ENCODE data around the gene DMRTC1B.
"Not testable (repeated sequence)": the region's sequence is repeated elsewhere in the genome, so short reads cannot be mapped to it uniquely, and the experiment has no call there.

DMRTC1B gene, protein sequence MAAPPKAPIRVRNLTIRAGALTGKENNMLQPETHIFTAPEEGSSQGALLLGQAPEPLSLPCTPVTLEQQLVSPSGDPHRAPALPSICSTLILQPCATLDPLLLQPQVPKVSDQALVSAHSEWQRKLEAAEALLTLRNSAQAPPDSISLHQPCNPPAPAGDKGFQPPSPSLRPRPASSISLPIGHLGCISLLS

DNA sequence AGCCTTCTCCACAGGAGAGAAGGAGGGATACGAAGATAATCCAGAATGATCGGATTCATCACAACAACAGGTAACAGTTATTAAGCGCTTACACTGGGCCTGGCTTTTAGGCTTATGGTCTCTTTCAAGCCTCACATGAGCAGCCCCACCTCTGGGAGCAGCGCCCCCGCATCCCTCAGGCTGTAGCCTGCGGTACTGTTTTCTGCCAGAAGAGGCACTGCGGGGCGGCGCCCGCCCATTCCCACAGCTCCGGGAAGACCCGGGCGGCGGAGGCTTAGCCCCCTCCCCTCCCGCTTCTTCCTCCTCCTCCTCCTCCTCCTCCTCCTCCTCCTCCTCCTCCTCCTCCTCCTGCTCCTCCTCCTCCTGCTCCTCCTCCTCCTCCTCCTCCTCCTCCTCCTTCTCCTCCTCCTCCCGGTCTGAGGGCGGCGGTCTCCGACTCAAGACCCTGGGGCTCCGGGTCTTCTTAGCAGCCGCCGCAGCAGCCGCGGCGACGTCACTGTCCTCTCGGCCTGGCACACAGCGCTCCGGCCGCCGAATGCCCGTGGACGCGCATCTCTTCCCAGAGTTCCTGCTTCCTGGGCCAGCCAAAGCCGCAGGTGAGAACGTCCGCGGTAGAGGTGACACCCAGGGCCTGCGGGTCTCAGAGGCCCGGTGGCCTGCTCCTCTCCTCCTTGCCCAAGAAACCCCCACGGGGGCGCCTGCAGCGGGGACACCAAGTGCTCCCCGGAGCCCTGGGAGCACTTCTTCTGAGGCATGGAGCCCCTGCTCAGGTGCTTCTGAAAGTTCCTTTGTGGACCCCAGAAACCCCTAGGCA lies at the start of gene DMRTC1B:
Gene DMRTC1B, plus strand, starts transcription at position 238 of the 814 bp plus-strand sequence. CDS start 68,246 bp downstream, outside the sequence.
- in situ Hi-C loops (cut with HindIII; ENCODE audit: low sequenced_read_pairs): not testable (repeated sequence)

DNA sequence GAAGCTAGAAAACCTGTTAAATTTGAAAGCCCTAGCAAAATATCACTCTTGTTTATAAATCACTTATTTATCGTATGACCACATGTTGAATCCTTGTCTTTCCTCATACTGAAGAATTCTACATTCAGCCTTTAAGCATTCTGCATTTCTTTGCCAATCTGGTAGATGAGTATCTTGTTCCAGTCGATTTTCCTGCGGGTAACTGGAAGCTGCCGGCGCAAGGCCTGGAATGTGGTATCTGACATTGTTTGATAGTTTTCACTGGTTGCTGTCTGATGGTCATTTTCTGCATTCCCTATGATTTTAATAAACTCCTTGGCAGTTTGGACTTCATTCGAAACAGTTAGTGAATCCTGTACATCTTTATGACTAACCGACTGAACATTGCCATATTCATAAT lies 48.8 kb upstream of the DMRTC1B start:
- in situ Hi-C loops (cut with HindIII; ENCODE audit: low sequenced_read_pairs): no loop called here

DNA sequence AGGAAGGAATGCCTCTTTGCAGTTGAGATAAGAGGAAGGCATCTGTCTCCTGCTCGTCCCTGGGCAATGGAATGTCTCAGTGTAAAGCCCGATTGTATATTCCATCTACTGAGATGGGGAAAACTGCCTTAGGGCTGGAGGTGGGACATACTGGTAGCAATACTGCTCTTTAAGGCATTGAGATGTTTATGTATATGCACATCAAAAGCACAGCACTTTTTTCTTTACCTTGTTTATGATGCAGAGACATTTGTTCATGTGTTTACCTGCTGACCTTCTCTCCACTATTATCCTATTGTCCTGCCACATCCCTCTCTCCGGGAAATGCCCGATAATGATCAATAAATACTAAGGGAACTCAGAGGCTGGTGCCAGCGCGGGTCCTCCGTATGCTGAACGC lies 43.1 kb upstream of the DMRTC1B start:
- in situ Hi-C loops (cut with HindIII; ENCODE audit: low sequenced_read_pairs): not testable (repeated sequence)

DNA sequence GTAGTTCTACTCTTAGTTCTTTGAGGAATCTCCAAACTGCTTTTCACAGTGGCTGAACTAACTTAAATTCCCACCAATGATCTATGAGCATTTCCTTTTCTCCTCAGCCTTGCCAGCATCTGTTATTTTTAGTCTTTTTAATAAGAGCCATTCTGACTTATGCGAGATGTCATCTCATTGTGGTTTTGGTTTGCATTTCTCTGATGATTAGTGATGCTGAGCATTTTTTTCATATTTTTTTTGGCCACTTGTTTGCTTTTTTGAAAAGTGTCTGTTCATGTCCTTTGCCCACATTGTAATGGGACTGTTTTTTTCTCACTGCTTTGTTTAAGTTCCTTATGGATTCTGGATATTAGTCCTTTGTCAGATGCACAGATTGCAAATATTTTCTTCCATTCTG lies 41.1 kb upstream of the DMRTC1B start:
- in situ Hi-C loops (cut with HindIII; ENCODE audit: low sequenced_read_pairs): no loop called here

DNA sequence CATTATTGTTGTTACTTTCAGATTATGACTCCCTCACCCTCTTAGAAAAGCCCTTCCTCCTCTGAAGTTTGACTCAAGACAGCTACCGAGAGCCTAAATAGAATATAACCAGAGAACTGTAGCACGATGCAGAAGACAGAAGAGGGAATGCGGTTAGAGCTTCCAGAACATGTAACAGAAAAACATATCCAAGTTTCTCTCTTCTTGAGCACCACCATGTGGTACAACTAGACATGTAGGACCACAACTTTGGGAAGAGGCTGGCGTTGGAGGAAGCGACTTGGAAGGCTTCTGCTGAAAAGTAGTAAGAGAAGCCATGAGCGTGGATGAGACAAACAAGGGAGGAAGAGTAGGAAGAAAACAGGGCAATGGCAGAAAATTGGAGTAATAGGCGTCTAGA lies 31.1 kb upstream of the DMRTC1B start:
- in situ Hi-C loops (cut with HindIII; ENCODE audit: low sequenced_read_pairs): not testable (repeated sequence)

DNA sequence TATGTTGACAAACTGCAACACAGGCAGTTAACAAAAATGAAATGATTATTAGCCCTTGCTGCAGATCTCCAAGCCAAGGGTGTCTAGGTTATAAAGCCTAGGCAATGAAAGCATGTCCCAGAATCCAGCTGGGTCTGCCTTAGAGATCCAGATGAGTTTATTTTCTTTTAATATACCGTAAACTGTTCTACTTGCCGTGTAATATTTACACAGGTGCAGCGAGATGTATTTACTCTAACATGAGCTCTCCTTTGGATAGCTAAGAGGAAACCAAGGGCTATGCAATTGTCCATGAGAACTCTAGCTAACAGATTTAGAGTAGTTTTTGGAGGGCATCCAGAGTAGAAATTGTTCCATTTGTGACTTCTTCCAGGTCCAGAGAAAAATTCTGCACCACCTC lies 28.1 kb upstream of the DMRTC1B start:
- in situ Hi-C loops (cut with HindIII; ENCODE audit: low sequenced_read_pairs): not testable (repeated sequence)

DNA sequence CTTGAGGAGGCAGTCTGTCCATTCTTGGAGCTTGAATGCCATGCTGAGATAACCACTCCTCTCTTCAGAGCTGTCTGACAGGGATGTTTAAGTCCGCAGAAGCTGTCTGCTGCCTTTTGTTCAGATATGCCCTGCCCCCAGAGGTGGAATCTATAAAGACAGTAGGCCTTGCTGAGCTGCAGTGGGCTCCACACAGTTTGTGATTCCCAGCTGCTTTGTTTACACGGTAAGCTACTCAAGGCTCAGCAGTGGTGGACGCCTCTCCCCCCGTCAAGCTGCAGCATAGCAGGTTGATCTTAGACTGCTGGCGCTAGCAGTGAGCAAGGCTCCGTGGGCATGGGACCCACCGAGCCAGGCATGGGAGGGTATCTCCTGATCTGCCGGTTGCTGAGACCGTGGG lies 16.2 kb upstream of the DMRTC1B start:
- in situ Hi-C loops (cut with HindIII; ENCODE audit: low sequenced_read_pairs): not testable (repeated sequence)

DNA sequence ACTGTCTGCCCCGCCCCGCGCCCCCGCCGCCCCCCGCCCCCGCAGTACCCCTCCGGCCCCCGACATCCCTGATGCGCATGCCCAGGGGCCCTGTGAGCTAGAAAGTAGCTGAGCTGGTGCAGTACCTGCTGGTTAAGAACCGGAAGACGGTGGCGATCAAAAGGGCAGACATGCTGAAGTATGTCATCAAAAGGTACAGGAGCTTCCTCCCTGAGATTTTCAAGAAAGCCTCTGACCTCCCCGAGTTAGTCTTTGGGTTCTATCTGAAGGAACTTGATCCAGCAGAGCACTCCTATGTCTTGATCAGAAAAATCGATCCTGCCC lies 739 bp downstream of the DMRTC1B start:
- in situ Hi-C loops (cut with HindIII; ENCODE audit: low sequenced_read_pairs): not testable (repeated sequence)

DNA sequence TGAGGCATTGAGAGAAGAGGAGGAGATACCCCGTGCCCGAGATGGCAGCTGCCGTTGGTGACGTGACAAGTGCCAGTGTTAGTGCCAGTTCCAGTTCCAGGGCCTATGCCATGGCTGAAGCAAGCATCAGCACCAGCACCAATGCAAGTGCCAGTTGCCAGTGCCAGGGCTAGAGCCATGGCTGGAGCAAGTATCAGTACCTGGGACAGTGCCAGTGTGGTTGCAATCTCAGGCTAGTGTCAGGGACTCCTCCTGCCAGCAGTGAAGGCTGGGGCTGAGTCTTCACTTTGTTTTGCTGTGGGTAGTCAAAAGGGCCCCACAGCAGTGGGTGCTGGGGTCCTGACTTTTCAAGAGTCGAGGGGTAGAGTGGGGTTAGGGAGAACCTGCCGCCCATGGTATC lies 1.5 kb downstream of the DMRTC1B start:
- in situ Hi-C loops (cut with HindIII; ENCODE audit: low sequenced_read_pairs): not testable (repeated sequence)

DNA sequence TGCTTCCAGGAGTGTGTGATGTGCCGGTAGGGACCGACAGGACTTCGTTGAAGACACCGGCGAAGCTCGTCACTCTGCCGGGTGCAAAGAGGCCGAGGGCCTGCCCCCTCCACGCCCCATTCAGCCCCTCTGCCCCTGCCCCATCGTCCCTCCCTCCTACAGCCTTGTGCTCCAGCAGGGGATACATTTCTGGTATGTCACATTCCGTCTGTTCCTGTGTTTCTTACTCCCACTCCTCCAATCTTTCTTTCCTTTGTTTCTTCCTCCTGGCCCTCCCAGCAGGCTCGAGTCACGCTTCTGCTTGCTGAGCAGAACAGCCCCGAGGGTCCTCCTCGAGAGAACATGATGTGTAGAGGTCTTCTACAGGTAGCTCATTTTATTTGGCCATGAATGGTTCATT lies 5.9 kb downstream of the DMRTC1B start, which contains the start of gene FAM236B:
Gene FAM236B, minus strand, starts transcription at position 101 of the 400 bp plus-strand sequence. Its CDS starts 100 bp downstream, at position 1.
- in situ Hi-C loops (cut with HindIII; ENCODE audit: low sequenced_read_pairs): not testable (repeated sequence)

DNA sequence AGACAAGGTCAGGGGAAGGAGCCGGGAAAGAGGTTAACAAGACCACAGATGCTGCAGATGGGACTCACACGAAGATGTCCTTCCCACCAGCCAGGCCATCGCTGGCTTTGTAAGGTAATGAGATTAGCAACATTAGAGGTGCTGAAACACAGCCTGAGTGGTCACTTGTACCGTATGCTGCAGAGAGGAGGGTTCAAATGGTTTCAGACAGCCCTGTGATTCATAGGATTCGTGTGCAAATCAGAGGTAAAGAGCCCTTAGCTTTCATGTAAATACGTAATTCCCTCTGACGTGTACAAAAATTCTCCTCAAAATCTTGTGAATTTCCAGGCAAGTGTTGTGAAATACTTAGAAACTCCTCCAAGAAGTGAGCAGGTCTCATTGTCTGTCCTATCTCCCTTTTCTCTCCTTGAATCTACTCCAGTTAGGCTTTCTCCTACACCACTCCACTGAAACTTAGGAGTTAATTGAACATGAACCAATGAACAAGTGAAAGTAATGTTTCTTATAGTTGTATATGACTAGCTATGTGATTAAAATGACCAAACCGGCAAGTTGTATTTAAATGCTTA lies 6.8 kb downstream of the DMRTC1B start:
- in situ Hi-C loops (cut with HindIII; ENCODE audit: low sequenced_read_pairs): not testable (repeated sequence)

DNA sequence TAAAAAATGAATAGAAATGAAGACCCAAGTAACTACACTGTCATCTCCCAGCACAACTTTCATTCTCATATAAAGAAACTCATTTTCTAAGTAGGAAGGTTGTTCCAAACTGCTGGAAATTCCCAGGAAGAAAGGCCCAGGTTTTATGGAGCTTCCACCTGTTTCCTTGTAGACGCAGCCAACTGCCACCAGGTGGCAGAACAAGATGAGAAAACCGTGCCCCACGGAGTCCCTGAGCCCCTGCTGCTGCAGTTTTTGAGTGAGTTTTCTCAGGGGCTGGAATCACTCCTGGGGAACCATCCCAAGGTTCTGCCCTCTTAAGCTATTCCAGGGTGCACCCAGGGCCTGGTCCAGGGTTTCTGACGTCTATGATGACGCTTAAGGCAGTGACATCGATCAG lies 7.3 kb downstream of the DMRTC1B start:
- in situ Hi-C loops (cut with HindIII; ENCODE audit: low sequenced_read_pairs): not testable (repeated sequence)

DNA sequence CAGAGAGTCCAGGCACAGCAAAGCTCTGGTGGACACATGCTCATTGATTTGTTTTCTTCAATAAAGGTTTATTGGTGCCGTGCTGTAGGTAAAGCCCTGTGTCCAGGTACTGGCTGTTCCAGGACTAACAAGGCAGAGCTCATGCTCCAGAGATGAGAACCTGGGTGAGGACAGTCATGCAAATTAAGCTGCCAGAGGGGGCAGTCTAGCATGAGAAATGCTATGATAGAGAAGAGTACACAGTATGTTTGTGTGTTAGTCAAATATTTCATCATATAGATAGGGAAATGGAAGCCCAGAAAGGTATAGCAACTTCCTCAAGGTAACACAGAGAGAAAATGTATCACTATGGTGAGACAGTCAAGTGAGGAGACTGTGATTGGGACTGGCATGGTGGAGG lies 11.5 kb downstream of the DMRTC1B start:
- in situ Hi-C loops (cut with HindIII; ENCODE audit: low sequenced_read_pairs): not testable (repeated sequence)

DNA sequence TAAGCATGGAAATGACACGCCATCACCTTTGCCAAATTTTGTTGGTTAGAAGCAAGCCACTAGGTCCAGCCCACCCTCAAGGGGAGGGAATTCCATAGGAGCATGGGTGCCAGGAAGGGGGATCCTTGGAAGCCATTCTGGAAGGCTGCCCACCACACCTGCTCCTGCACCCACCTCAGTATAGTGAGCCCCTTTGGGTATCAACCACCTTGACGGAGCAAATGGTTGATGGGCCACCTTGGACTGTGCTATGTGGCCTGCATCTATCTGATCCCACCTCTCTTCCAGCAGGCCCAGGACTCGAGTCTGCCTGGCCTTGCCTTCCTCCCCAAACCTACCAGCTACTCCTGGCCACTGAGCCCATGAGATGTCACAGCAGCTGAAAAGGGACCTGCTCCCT lies 13.7 kb downstream of the DMRTC1B start:
- in situ Hi-C loops (cut with HindIII; ENCODE audit: low sequenced_read_pairs): not testable (repeated sequence)

DNA sequence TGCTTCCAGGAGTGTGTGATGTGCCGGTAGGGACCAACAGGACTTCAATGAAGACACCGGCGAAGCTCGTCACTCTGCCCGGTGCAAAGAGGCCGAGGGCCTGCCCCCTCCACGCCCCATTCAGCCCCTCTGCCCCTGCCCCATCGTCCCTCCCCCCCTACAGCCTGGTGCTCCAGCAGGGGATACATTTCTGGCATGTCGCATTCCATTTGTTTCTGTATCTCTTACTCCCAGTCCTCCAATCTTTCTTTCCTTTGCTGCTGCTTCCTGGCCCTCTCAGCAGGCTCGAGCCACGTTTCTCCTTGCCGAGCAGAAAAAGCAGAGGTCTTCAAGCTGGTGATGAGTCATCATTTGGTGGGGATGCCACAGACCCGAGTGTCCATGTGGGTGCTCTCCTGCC lies 31.4 kb downstream of the DMRTC1B start, which contains the start of gene FAM236D:
Gene FAM236D, minus strand, starts transcription at position 101 of the 400 bp plus-strand sequence. Its CDS starts 100 bp downstream, at position 1.
- in situ Hi-C loops (cut with HindIII; ENCODE audit: low sequenced_read_pairs): not testable (repeated sequence)

DNA sequence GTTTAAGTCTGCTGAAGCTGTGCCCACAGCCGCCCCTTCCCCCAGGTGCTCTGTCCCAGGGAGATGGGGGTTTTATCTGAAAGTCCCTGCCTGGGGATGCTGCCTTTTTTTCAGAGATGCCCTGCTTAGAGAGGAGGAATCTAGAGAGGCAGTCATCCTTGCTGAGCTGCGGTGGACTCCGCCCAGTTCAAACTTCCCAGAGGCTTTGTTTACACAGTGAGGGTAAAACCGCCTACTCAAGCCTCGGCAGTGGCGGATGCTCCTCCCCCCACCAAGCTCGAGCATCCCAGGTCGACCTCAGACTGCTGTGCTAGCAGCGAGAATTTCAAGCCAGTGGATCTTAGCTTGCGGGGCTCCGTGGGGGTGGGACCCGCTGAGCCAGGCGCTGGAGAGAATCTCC lies 54.0 kb downstream of the DMRTC1B start:
- in situ Hi-C loops (cut with HindIII; ENCODE audit: low sequenced_read_pairs): not testable (repeated sequence)

DNA sequence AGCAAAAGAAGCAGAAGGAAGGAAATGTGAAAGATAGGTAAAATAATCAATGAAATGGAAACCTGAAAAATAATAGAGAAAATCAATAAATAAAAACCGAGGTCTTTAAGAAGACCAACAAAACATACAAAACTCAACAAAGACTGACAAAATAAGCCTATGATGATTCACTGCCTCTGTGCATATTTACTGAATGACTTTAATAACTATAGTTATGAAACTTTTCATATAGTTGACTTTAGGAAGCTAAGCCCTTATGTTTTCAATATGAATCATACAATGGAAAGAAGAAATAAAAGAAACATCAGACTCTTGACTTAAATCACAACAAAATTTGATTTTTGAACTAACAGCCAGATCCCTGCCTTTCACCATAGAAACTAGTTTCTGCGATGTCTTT lies 60.8 kb downstream of the DMRTC1B start:
- in situ Hi-C loops (cut with HindIII; ENCODE audit: low sequenced_read_pairs): not testable (repeated sequence)

DNA sequence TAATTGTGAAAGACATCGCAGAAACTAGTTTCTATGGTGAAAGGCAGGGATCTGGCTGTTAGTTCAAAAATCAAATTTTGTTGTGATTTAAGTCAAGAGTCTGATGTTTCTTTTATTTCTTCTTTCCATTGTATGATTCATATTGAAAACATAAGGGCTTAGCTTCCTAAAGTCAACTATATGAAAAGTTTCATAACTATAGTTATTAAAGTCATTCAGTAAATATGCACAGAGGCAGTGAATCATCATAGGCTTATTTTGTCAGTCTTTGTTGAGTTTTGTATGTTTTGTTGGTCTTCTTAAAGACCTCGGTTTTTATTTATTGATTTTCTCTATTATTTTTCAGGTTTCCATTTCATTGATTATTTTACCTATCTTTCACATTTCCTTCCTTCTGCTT lies 106.2 kb downstream of the DMRTC1B start:
- in situ Hi-C loops (cut with HindIII; ENCODE audit: low sequenced_read_pairs): not testable (repeated sequence)

DNA sequence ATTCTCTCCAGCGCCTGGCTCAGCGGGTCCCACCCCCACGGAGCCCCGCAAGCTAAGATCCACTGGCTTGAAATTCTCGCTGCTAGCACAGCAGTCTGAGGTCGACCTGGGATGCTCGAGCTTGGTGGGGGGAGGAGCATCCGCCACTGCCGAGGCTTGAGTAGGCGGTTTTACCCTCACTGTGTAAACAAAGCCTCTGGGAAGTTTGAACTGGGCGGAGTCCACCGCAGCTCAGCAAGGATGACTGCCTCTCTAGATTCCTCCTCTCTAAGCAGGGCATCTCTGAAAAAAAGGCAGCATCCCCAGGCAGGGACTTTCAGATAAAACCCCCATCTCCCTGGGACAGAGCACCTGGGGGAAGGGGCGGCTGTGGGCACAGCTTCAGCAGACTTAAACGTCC lies 113.0 kb downstream of the DMRTC1B start:
- in situ Hi-C loops (cut with HindIII; ENCODE audit: low sequenced_read_pairs): not testable (repeated sequence)

Data from endothelial cell of hepatic sinusoid (primary cell).